Activated CD8-positive, alpha-beta memory T cell treated with anti-CD3 and anti-CD28 coated beads, Interleukin-2, amount 50 U/mL, for 24 hours (primary cell): ENCODE measurements around the gene FLT1.

Experiments
- DNase-seq: peaks from one replicate; pipeline ENCODE4 v3.0.0-alpha.2; 2020; ENCODE audit errors: extremely low read depth

The FLT1 gene, protein sequence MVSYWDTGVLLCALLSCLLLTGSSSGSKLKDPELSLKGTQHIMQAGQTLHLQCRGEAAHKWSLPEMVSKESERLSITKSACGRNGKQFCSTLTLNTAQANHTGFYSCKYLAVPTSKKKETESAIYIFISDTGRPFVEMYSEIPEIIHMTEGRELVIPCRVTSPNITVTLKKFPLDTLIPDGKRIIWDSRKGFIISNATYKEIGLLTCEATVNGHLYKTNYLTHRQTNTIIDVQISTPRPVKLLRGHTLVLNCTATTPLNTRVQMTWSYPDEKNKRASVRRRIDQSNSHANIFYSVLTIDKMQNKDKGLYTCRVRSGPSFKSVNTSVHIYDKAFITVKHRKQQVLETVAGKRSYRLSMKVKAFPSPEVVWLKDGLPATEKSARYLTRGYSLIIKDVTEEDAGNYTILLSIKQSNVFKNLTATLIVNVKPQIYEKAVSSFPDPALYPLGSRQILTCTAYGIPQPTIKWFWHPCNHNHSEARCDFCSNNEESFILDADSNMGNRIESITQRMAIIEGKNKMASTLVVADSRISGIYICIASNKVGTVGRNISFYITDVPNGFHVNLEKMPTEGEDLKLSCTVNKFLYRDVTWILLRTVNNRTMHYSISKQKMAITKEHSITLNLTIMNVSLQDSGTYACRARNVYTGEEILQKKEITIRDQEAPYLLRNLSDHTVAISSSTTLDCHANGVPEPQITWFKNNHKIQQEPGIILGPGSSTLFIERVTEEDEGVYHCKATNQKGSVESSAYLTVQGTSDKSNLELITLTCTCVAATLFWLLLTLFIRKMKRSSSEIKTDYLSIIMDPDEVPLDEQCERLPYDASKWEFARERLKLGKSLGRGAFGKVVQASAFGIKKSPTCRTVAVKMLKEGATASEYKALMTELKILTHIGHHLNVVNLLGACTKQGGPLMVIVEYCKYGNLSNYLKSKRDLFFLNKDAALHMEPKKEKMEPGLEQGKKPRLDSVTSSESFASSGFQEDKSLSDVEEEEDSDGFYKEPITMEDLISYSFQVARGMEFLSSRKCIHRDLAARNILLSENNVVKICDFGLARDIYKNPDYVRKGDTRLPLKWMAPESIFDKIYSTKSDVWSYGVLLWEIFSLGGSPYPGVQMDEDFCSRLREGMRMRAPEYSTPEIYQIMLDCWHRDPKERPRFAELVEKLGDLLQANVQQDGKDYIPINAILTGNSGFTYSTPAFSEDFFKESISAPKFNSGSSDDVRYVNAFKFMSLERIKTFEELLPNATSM (N-terminal part only)

DNA sequence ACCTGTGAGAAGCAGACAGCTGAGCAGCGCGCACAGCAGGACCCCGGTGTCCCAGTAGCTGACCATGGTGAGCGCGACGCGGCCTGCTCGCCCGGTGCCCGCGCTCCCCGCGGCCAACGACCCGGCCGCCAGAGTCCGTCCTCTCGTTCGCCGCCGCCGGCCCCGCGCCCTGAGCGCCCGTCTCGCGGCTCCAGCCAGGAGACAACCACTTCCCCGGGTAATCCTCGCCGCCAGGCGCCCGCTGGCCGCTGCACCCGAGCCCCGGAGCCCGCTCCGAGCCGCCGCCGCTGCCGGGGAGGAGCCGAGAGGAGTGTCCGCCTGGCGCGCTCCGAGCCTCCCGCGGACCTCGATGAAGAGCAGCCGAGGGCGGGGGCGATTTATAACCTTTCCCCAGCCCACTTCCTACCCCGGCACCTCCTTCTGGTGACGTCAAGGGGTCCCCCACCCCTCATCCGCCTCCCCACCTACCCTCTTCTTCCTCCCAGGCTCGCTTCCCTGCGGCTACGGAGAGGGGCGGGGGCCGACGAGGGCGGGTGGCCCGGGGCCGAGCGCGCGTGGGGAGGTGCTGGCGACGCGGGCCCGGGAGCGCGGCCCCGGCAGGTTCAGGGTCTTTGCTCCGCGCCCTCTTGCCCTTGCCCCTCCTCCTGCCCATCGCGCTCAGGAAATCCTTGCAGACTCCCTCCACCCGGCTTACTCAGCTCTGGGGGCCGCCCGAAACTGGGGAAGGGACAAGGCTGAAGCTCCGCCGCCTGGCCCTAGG, at the start of gene FLT1:
Gene FLT1, minus strand, starts transcription at position 351 of the 760 bp plus-strand sequence. Its CDS starts 285 bp downstream, at position 66.
- no peak for DNase-seq

DNA sequence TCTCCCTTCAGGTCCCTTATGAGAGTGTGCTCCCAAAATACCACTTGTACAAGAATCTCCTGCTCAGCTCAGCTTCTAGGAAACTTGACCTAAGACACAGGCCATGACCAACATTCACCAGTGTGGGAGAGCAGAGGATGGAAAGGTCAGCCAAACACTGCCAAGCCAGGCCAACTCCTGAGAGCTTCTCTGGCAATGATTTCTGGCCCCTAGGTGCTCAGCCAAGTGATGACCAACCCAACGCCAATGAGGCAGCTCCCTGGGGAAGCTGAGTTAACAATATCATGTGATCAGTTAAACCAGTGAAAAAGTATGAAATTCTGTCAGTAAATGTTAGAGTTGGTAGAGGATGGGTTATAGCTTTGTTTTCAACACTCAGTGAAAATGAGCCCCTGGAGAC, 49.1 kb upstream of the FLT1 start:
- no peak for DNase-seq

DNA sequence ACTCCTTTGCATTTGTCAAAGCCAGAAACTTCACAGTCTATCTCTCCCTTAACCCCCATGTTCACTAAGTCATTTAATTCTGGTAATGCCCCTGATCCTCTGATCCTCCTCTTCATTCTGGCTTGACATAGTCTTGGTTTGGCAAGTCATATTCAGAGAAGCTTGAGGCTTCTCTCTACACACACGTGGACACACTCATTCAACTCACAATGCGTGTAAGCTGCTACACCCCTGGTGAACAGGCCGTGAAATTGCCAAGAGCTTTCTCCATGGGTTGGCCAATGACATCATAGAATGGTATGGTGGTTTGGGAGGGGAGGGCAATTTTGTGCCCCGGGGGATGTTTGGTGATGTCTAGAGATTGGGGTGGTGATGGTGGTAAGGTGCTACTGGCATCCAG, 47.9 kb upstream of the FLT1 start:
- no peak for DNase-seq

DNA sequence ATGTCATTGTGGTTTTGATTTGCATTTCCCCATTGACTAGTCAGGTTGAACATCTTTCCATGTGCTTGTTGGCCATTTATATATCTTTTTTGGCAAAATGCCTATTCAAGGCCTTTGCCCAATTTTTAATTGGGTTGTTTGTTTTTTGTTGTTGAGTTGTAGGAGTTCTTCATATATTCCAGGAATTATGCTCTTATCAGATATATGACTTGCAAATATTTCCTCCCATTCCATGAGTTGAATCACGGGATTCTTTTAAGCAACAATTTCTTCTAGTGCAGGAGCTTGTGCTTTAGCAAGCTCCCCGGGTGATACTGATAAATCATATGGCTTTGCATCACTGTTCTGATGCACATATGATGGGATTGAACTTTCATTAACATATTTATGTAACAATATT, 47.0 kb upstream of the FLT1 start:
- DNase-seq = no peak

DNA sequence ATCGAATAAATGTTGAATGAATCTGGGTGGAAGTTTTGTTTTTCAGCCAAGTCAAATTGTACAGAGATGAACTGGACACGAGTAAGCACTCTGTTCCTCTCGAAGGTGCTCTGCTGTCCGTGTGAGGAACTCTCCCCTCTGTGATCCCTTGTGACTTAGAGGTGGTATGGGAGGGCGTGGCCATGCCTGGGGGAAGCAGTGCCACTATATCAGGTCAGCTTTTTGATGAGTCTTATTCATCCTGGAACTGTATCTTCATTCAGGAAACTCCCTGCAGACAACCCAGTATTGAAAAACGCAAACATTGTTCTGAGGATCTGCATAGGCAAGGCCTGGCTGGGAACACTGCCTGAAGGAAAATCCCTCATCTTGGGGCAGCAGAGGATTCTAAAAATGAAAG, 45.7 kb upstream of the FLT1 start:
- no peak for DNase-seq

DNA sequence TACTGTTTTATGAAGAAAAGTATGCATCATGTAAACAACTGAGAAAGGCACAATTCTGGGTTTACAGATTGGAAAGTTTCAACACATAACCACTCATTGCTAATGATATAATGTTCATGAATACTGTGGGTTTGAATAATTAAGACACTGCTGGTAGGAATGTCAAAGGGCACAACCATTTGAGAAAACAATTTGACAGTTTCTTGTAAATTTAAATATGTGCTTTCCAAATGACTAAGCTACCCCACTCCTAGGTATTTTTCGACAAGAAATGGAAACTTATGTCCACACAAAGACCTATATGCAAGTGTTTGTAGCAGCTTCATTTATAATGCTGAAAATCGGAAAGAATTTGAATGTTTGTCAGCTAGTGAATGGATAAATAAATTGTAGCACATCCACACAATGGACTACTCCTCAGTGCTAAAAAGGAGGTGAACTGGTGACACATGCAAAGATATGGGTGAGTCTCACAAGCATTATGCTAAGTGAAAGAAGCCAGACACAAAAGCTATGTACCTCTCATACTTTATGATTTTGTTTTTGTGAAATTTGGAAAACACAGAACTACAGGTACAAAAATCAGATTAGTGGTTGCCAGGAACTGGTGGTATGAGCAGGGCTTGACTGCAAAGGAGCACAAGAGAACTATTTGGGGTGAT, 44.8 kb upstream of the FLT1 start:
- no peak for DNase-seq

DNA sequence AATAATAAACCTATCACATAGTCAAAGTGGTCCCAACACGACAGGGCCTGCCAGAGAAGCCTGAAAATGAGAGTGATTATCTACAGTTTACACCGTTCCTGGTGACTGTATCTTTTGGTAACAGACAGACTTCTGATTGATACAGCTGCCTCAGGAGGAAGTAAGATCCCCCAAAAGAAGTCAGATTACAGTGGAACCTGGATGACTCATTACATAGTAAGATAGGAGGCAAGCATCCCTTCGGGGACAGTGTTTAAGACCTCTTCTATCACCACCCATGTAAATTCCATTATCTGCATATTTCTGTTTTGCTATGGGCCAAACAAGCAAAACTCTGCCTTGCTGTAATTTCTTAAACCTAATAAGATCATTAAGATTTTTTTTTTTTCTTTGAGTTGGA, 44.0 kb upstream of the FLT1 start:
- DNase-seq = no peak

DNA sequence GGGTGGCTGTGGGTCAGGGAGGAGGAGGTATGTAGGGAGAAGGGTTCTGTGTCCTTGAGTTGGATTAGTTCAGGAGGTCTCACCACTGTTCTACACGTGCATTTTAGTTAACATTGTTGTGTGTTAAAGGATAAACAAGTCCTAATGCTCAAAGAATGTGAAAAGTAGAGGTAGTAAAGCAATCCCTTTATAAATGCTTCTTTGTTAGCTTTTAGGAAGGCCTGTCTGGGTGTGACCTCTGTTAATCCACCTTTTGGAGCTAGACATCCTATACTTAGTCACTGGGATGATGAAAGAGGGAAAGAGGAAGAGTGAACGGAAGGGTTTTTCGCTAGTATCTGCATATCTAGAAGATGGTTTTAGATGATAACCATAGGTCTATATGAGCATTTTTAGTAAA, 42.2 kb upstream of the FLT1 start:
- DNase-seq = no peak

DNA sequence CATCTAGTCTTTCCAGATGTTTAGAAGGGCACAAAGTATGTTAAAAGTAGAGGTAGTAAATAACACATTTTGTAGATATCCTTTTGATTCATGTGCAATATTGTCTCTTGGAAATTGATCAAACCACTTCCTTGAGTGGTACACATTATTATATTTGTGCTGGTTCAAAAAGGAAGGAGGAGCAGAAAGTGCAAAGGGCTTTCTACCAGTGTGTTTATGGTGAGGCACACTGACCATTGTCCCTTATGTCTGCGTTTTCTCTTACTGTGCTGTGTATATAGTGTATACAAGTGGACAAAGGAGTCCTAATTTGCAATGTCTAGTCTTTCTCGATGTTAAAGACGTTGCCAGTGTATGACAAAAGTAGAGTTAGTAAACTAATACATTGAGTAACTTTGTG, 41.4 kb upstream of the FLT1 start:
- no peak for DNase-seq

DNA sequence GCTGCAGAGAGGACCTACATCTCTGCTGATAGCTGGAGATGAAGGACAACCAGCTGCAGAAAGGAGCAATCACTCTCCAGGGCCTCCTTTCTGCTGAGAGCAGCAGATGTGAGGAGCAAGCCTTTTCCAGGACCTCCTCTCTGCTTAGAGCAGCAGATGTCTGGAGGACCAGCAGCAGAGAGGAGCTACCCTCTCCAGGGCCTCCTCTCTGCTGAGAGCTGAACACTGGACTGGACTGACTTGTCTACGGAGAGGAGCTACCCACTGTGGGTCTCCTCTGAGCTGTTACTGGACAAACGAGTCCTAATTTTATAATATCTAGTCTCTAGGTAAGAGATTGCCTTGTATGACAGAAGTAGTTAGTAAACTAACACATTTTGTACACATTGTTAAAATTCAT, 40.8 kb upstream of the FLT1 start:
- DNase-seq = no peak

DNA sequence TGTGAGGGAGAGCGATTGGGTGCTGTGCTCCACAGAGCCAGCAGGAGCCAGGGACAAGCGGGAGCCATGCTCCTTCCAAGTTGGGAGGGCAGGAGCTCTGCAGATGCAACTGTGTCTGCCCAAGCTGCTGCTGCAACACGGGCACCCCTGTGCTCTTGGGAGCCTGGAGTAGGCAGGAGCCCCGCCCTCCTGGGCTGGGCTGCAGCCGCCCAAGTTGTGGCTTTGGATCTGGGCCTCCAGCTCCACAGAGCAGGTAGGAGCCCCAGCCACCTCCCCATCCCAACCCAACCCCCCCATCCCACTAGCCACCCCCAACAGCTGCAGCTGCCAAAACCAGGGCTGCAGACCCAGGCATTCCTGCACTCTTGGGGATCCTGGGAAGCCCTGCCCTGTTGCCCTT, 39.9 kb upstream of the FLT1 start:
- DNase-seq = no peak

DNA sequence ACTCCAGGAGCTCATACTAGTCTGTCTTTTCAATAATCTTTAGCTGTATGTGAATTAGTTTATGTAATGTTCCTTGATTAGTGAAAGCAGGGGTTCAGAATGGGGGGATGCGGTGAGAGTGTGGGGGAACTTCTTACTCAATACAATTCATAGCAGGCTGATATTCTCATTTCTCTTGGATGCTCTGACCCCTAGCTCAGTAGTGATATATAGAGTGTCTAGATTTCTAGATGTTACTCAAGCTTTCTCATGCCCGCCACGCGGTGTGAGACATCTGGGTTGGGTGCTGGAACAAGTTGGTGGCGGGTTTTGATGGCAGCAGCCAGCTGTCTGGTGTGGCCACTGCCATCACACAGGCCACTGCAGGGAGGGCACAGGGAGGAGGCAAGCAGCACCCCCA, 39.3 kb upstream of the FLT1 start:
- no peak for DNase-seq

DNA sequence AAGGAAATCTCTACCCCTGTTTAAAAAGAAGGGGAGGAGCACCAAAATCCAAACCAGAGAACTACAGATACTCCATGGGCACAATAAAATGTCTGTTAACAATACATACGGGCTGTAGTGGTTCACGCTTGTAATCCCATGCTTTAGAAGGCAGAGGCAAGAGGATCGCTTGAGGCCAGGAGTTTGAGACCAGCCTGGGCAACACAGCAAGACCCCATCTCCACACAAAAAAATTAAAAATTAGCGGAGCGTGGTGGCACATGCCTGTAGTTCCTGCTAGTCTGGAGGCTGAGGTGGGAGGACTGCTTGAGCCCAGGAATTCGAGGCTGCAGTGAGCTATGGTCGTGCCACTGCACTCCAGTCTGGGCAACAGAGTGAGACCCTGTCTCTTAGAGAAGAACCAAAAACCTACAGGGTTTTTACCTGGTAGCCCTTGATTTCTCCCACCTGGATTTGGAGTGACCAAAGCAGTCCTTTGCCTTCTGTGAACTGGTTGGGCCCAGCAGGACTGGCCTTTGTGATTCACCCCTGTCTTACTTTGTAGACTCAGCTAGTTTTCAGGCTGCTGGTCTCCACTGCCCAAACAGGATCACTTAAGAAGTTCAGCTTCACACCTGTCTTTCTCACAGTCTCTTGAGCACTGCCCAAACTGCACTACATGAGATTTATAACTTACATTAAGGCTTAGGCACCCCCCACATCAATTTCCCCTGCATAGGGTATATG, 38.7 kb upstream of the FLT1 start:
- no peak for DNase-seq

DNA sequence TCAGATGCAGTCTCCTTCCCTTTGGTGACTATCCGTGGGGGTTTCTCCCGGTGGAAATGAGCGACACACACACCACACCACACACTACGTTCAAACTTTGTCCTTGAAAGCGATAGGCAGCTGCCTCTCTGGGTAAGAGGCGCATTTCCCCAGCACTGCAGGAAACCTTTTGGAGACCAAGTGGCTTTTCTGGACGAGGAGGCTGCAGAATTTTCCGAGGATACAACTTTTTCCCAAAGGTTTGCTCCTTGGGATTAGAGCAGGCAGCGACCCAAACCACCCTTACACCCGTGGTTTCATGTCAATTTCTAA, 38.2 kb upstream of the FLT1 start:
- no peak for DNase-seq

DNA sequence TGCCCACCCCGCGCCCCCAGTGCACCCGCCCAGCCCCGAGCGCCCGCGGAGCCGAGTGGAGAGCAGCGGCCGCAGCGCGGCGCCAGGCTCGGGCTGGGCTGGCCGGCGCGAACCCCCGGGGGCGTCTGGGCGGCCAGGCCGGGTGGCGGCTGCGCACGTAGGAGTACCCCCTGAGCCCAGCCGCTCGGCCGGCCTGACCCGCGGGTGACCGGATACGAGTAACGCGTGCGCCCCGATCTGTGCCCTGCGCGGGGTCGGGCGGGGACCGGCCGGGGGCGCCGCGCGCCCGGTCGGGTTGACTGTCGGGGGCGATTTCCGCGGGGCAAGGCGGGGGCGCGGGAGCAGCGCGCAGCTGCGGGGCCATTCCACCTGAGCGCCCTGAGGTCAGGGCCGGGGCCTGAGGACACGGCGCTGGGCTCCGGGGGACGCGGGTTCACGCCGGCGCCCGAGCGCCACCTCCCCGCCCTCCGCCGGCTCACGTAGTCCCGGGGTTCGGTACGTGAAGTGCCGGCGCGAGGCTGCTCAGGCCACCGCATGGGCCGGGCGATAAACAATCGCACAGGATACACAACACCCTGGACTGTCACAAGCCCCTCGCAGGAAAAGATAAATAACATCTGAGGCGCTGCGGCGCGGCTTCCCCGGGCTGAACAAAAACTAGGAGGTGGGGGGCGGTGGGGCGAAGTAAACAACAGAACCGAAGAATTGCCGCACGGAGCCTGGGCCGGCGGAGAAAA, 37.6 kb upstream of the FLT1 start:
- DNase-seq = no peak

DNA sequence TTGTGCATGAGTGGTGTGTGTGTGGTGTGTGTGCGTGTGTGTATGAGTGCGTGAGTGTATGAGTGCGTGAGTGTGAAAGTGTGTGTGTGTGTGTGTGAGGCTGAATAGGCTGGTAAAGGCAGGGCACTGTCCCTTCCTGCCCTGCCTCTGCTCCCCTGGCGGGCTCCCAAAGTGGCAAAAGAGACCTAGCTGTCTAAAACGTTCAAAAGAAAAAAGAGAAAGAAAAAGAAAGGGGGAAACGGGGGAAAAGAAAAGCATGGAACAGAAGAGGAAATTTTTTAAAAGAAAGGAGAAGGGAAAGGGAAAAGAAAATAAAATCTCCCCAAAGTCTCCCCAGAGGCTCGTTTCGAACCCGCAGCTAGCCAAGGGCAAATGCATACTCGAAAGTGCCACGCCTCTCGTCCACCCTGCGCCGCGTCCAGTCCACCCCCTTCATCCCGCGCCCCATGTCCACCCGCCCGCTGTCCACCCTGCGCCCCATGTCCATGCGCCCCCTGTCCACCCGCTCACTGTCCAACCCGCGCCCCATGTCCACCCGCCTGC, 37.0 kb upstream of the FLT1 start:
- no peak for DNase-seq

DNA sequence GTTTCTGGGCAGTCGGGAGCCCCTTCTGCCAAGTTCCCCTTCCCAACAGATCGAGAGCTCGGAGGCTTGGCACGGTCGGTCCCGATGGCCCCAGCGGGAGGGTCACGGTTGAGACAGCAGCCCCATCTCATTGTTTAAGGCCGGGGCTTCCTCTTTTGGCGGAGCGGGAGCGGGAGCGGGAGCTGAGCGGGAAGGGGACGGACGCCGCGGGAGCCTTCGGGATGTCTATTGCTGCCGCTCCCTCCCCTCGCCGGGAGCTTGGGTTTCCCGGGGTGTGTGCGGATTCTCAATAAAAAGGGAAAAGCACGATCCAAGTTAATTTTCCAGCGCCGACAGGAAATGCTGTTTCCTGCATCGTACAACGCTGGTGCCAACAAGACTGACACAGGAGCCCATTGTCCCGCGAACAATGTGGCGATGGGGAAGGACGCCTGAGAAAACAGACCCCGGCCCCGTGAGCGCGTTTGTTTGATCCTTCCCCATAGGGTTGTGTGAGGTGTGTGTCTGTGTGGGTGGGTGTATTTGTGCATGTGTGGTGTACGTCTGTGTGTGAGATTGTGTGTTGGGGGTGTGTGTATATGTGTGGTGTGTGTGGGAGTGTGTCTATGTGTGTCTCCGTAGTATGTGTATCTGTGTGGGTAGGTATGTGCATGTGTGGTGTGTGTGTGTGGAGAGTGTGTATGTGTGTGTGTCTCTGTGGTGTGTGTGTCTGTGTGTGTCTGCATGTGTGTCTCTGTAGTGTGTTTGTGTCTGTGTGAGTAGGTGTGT, 36.3 kb upstream of the FLT1 start:
- no peak for DNase-seq

DNA sequence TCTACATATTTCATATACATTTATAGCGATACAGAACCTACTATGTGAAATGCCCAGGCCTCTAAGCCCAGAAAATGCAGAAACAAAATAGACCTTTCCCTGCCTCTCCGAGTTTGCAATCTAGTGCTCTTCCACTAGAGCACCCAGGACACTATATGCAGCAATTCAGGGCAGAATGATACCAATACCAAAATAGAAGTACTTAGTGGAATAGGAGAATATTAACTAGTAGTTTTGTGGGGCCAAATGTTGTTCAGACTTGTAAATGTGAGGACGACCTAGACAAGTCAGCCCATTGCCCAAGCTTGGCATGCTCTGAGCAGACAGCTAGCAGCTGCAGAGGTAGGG, 35.8 kb upstream of the FLT1 start:
- DNase-seq = no peak

DNA sequence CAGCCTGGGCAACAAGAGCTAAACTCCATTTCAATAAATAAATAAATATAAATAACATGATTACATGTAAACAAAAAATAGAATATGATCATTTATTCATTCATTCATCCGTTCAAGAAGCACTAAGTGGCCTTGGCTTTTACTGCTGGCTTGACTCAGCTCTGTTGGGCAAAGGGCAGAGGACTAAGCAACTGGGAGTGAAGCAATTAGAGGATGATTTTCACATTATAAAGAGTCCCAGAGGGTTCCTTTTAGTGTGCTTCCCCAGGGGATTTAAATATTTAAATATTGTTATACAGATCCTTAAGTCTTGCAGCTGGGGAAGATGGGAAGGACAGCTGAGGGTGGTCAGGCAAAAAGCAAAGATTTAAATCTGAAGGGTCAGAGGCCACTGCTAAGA, 34.9 kb upstream of the FLT1 start:
- DNase-seq = no peak
